Panc1 (cell line): ENCODE measurements around the gene HAND1. TPM values are rescaled to one million over a fixed set of nuclear protein-coding genes. Genes with fewer than 3 reads are reported as not detected.

Experiments
- ATAC-seq: fragments of 200-7000 bp; cut with Tn5 transposase; 2 replicates; pipeline ENCODE4 v1.9.1; 2020; ENCODE audit warnings: mild to moderate bottlenecking, moderate library complexity
- BruUV-seq: library from RNA; stranded (reverse); fragments of 400-500 nt; replicated peaks from 2 replicates; lab custom pipeline; 2021; lab: Mats Ljungman, UMichigan
- CTCF ChIA-PET: fragments of 300-600 bp; sonication (Branson Sonifier 250); formaldehyde crosslinking; loops from one replicate; lab custom pipeline; 2022; ENCODE audit warnings: antibody characterized with exemption; lab: Charles Lee
- POLR2A ChIA-PET: fragments of 300-600 bp; sonication (Branson Sonifier 250); formaldehyde crosslinking; loops from one replicate; lab custom pipeline; 2022; ENCODE audit warnings: antibody characterized with exemption; lab: Charles Lee
- DNase-seq: peaks from one replicate; pipeline ENCODE4 v3.0.0-alpha.2; 2010; ENCODE audit warnings: low read depth, low spot score
- H3K27ac ChIP-seq: 2 replicates; pipeline ENCODE4 v1.5.1; 2011; ENCODE audit warnings: mild to moderate bottlenecking, low read length, inconsistent platforms
- H3K27me3 ChIP-seq: fragments of 200-500 bp; sonication (Bioruptor generic); 2 replicates; pipeline ENCODE4 v1.6.0; 2014; ENCODE audit warnings: low read length, inconsistent platforms; ENCODE audit not compliant: control insufficient read depth, insufficient read depth
- H3K36me3 ChIP-seq: fragments of 200-500 bp; sonication (Bioruptor generic); 2 replicates; pipeline ENCODE4 v1.5.1; 2014; ENCODE audit warnings: inconsistent platforms, mild to moderate bottlenecking, low read length, moderate library complexity; ENCODE audit not compliant: control insufficient read depth, insufficient read depth
- H3K4me1 ChIP-seq: 2 replicates; pipeline ENCODE4 v1.5.1; 2011; ENCODE audit warnings: inconsistent platforms, mild to moderate bottlenecking, low read length, moderate library complexity; ENCODE audit not compliant: control insufficient read depth, insufficient read depth
- H3K4me3 ChIP-seq, 2 experiments: 2 replicates each; pipeline ENCODE4 v1.5.1; 2011 to 2012; ENCODE audit warnings: low read depth in 2 of 2, low read length in 2 of 2, mild to moderate bottlenecking in 2 of 2, inconsistent platforms in 1 of 2, moderate library complexity in 1 of 2
- H3K9me3 ChIP-seq: fragments of 200-500 bp; sonication (Bioruptor generic); 2 replicates; pipeline ENCODE4 v1.5.1; 2014; ENCODE audit warnings: low read depth, mild to moderate bottlenecking, inconsistent platforms, low read length, moderate library complexity; ENCODE audit not compliant: control insufficient read depth, insufficient read depth
- CTCF ChIP-seq: fragments of 450-650 bp; IDR thresholded peaks from 2 replicates; pipeline ENCODE4 v1.5.1; 2017; ENCODE audit warnings: mild to moderate bottlenecking
- POLR2AphosphoS5 ChIP-seq: IDR thresholded peaks from 2 replicates; pipeline ENCODE4 v1.6.1; 2012; ENCODE audit warnings: mild to moderate bottlenecking, low read depth, low read length, moderate library complexity
- REST ChIP-seq, 2 experiments: IDR thresholded peaks; 2 replicates each; pipeline ENCODE4 v1.6.1; 2011 to 2012; ENCODE audit warnings: low read depth in 2 of 2, control low read depth in 1 of 2, low read length in 1 of 2, mild to moderate bottlenecking in 1 of 2, moderate library complexity in 1 of 2; ENCODE audit not compliant: insufficient read depth in 1 of 2
- SIN3A ChIP-seq: IDR thresholded peaks from 2 replicates; pipeline ENCODE4 v1.6.1; 2012; ENCODE audit warnings: low read depth, mild to moderate bottlenecking, low read length, moderate library complexity, borderline replicate concordance; ENCODE audit not compliant: insufficient read depth
- TCF7L2 ChIP-seq: IDR thresholded peaks from 2 replicates; pipeline ENCODE4 v1.6.1; 2011; ENCODE audit warnings: mild to moderate bottlenecking, low read depth, low read length, inconsistent platforms
- in situ Hi-C: cut with HindIII; loops from 2 replicates; pipeline ENCODE4 v1.10.0; 2016; ENCODE audit warnings: low sequenced_read_pairs, low pct_unique_long_range_greater_than_20kb
- intact Hi-C: fragments of 100-400 bp; cut with micrococcal nuclease; formaldehyde crosslinking; loops from one replicate; pipeline ENCODE4 v1.10.0; 2022; ENCODE audit not compliant: unreplicated experiment
- total RNA-seq: library from RNA; stranded (reverse); gene quantifications from one replicate; pipeline ENCODE4 v1.2.1, GENCODE V29; 2021; ENCODE audit not compliant: unreplicated experiment

Gene HAND1
- total RNA-seq, 1 experiment from 2014 or later = 0.10 TPM

GRCh38 chr5:154503698-154504039 lies 25.6 kb upstream of the HAND1 start:
- POLR2A ChIA-PET = no interaction called here

GRCh38 chr5:154502180-154502579 lies 24.2 kb upstream of the HAND1 start:
- POLR2A ChIA-PET = no interaction called here

More at GRCh38 chr5:154503698-154504039, 25.6 kb upstream of the HAND1 start:
- no peak overlapping the region for H3K4me3 ChIP-seq
- BruUV-seq = no TSS peak
- CTCF ChIA-PET = interaction anchor here (0.7 to 1.5 kb wide), 2 partner anchors 17 to 85 kb away, joined by 10 to 18 read pairs; no protein-coding TSS in a partner anchor
- no peaks in the 10 kb centered on the region for H3K36me3 ChIP-seq
- in situ Hi-C loops = no loop called here
- no peak for ATAC-seq
- DNase-seq = no peak
- H3K27me3 ChIP-seq = no peaks in the 10 kb centered on the region
- no peaks in the 10 kb centered on the region for H3K4me1 ChIP-seq
- H3K27ac ChIP-seq = no peak overlapping the region
- H3K9me3 ChIP-seq = no peaks in the 10 kb centered on the region
- no peak for TF ChIP-seq POLR2AphosphoS5
- TF ChIP-seq TCF7L2 = no peak
- no peak for TF ChIP-seq REST (IDR thresholded peaks at IDR 0.05; ENCODE audit: insufficient read depth in 1 of 2, low read depth in 2 of 2, low read length in 1 of 2)
- TF ChIP-seq CTCF = no peak
- TF ChIP-seq SIN3A = no peak
- intact Hi-C loops = no loop called here

More at GRCh38 chr5:154502180-154502579, 24.2 kb upstream of the HAND1 start:
- intact Hi-C loops (no loop called here), in situ Hi-C loops (no loop called here)
- DNase-seq (no peak), ATAC-seq (no peak)
- Histone ChIP-seq H3K36me3 (no peaks in the 10 kb centered on the region), H3K9me3 (no peaks in the 10 kb centered on the region), H3K27ac (no peak overlapping the region), H3K27me3 (no peaks in the 10 kb centered on the region), H3K4me3 (no peak overlapping the region), H3K4me1 (no peaks in the 10 kb centered on the region)
- CTCF ChIA-PET = no interaction called here
- TF ChIP-seq POLR2AphosphoS5 (no peak), TCF7L2 (no peak), CTCF (no peak), SIN3A (no peak), REST (IDR thresholded peaks at IDR 0.05; ENCODE audit: insufficient read depth in 1 of 2, low read depth in 2 of 2, low read length in 1 of 2) (no peak)
- no TSS peak for BruUV-seq
